ENCODE results near the gene BCL2L14. TPM values are rescaled to one million over a fixed set of nuclear protein-coding genes. Genes with fewer than 3 reads are reported as not detected.

BCL2L14 gene
- total RNA-seq, 2 experiments from 2014 or later, result 11.5 to 12.7 TPM

Small RNA genes within 50 kb of the gene (microRNA-seq; reads per million reads assigned to microRNA genes)
- gene MIR1244-4 (ENCODE audit: borderline microRNAs expressed, borderline number of aligned reads, borderline replicate concordance), result not detected

Other genes starting within 250 kb of the BCL2L14 start
- gene LRP6, start 196.1 kb downstream of the BCL2L14 start, total RNA-seq, result 1 to 10 TPM; 2.5 to 2.6 TPM

Data from activated CD4-positive, alpha-beta memory T cell treated with anti-CD3 and anti-CD28 coated beads for 36 hours (primary cell).